IPS-18a (cell line): ENCODE measurements around the gene SMTNL2.
"Not testable (repeated sequence)": the region's sequence is repeated elsewhere in the genome, so short reads cannot be mapped to it uniquely, and the experiment has no call there.

ENCODE experiments used
- H3K27ac ChIP-seq: one replicate; pipeline ENCODE4 v1.5.1; 2013; ENCODE audit warnings: low read length
- H3K27me3 ChIP-seq: one replicate; pipeline ENCODE4 v1.6.1; 2013; ENCODE audit warnings: mild to moderate bottlenecking, low read length; ENCODE audit not compliant: control insufficient read depth, insufficient read depth
- H3K36me3 ChIP-seq: one replicate; pipeline ENCODE4 v1.6.1; 2013; ENCODE audit warnings: low read depth, low read length; ENCODE audit not compliant: control insufficient read depth
- H3K4me1 ChIP-seq: one replicate; pipeline ENCODE4 v1.6.1; 2013; ENCODE audit warnings: low read depth, low read length; ENCODE audit not compliant: control insufficient read depth
- H3K4me3 ChIP-seq: one replicate; pipeline ENCODE4 v1.5.1; 2013; ENCODE audit warnings: low read length
- H3K9ac ChIP-seq: one replicate; pipeline ENCODE4 v1.6.1; 2013; ENCODE audit warnings: mild to moderate bottlenecking, low read length, moderate library complexity
- H3K9me3 ChIP-seq: one replicate; pipeline ENCODE4 v1.6.1; 2013; ENCODE audit warnings: low read depth, low read length; ENCODE audit not compliant: control insufficient read depth

The SMTNL2 gene

GRCh38 chr17:4601326-4601725 lies 17.0 kb downstream of the SMTNL2 start:
- Histone ChIP-seq H3K4me1 (peaks cover 11% of the 10 kb centered on the region), H3K4me3 (no peak overlapping the region), H3K27me3 (no peaks in the 10 kb centered on the region), H3K36me3 (no peaks in the 10 kb centered on the region), H3K27ac (no peak overlapping the region), H3K9me3 (no peaks in the 10 kb centered on the region), H3K9ac (no peak overlapping the region)

GRCh38 chr17:4602041-4602440 lies 17.7 kb downstream of the SMTNL2 start:
- H3K36me3 ChIP-seq, result no peaks in the 10 kb centered on the region
- H3K27ac ChIP-seq, result no peak overlapping the region
- H3K4me3 ChIP-seq, result no peak overlapping the region
- no peaks in the 10 kb centered on the region for H3K9me3 ChIP-seq
- no peaks in the 10 kb centered on the region for H3K27me3 ChIP-seq
- H3K9ac ChIP-seq, result no peak overlapping the region
- H3K4me1 ChIP-seq, result peaks cover 11% of the 10 kb centered on the region

GRCh38 chr17:4604111-4604644 lies 19.8 kb downstream of the SMTNL2 start:
- Histone ChIP-seq H3K9me3 (no peaks in the 10 kb centered on the region), H3K9ac (no peak overlapping the region), H3K4me1 (peaks cover 16% of the 10 kb centered on the region), H3K27me3 (no peaks in the 10 kb centered on the region), H3K4me3 (no peak overlapping the region), H3K36me3 (no peaks in the 10 kb centered on the region), H3K27ac (no peak overlapping the region)

- not testable (repeated sequence) for H3K27me3 ChIP-seq, H3K9me3 ChIP-seq, H3K27ac ChIP-seq, H3K36me3 ChIP-seq, H3K4me3 ChIP-seq, H3K9ac ChIP-seq
- H3K4me1 ChIP-seq, result peaks cover 13% of the 10 kb centered on the region
Observed at GRCh38 chr17:4604736-4605135, 20.4 kb downstream of the SMTNL2 start.

- H3K9ac ChIP-seq, result no peak overlapping the region
- H3K27me3 ChIP-seq, result no peaks in the 10 kb centered on the region
- no peaks in the 10 kb centered on the region for H3K9me3 ChIP-seq
- no peak overlapping the region for H3K4me3 ChIP-seq
- no peaks in the 10 kb centered on the region for H3K36me3 ChIP-seq
- no peak overlapping the region for H3K27ac ChIP-seq
- peaks cover 7% of the 10 kb centered on the region for H3K4me1 ChIP-seq
Observed at GRCh38 chr17:4605826-4606225, 21.5 kb downstream of the SMTNL2 start.

- Histone ChIP-seq H3K4me3 (no peak overlapping the region), H3K4me1 (peaks cover 7% of the 10 kb centered on the region), H3K27ac (no peak overlapping the region)
Observed at GRCh38 chr17:4607261-4607741, 23.0 kb downstream of the SMTNL2 start.

GRCh38 chr17:4607773-4608187 lies 23.5 kb downstream of the SMTNL2 start:
- Histone ChIP-seq H3K4me3 (no peak overlapping the region), H3K9ac (no peak overlapping the region), H3K27ac (no peak overlapping the region), H3K36me3 (no peaks in the 10 kb centered on the region), H3K4me1 (peaks cover 7% of the 10 kb centered on the region), H3K9me3 (no peaks in the 10 kb centered on the region), H3K27me3 (no peaks in the 10 kb centered on the region)

More at GRCh38 chr17:4607261-4607741, 23.0 kb downstream of the SMTNL2 start:
- Histone ChIP-seq H3K9me3 (no peaks in the 10 kb centered on the region), H3K9ac (no peak overlapping the region), H3K27me3 (no peaks in the 10 kb centered on the region), H3K36me3 (no peaks in the 10 kb centered on the region)

GRCh38 chr17:4609761-4610160 lies 25.4 kb downstream of the SMTNL2 start:
- H3K9ac ChIP-seq, result no peak overlapping the region
- no peak overlapping the region for H3K27ac ChIP-seq
- no peaks in the 10 kb centered on the region for H3K36me3 ChIP-seq
- peaks cover 7% of the 10 kb centered on the region for H3K4me1 ChIP-seq
- H3K27me3 ChIP-seq, result no peaks in the 10 kb centered on the region
- no peaks in the 10 kb centered on the region for H3K9me3 ChIP-seq
- H3K4me3 ChIP-seq, result no peak overlapping the region

- H3K36me3 ChIP-seq, result no peaks in the 10 kb centered on the region
- H3K4me1 ChIP-seq, result peaks cover 7% of the 10 kb centered on the region
- no peaks in the 10 kb centered on the region for H3K27me3 ChIP-seq
- no peak overlapping the region for H3K4me3 ChIP-seq
- H3K9ac ChIP-seq, result no peak overlapping the region
- H3K27ac ChIP-seq, result no peak overlapping the region
- no peaks in the 10 kb centered on the region for H3K9me3 ChIP-seq
Observed at GRCh38 chr17:4610162-4610561, 25.8 kb downstream of the SMTNL2 start.

- H3K4me1 ChIP-seq, result peaks cover 7% of the 10 kb centered on the region
- H3K36me3 ChIP-seq, result no peaks in the 10 kb centered on the region
- no peak overlapping the region for H3K9ac ChIP-seq
- H3K9me3 ChIP-seq, result no peaks in the 10 kb centered on the region
- no peaks in the 10 kb centered on the region for H3K27me3 ChIP-seq
- no peak overlapping the region for H3K27ac ChIP-seq
- no peak overlapping the region for H3K4me3 ChIP-seq
Observed at GRCh38 chr17:4610656-4611055, 26.3 kb downstream of the SMTNL2 start.

GRCh38 chr17:4616476-4616875 lies 32.1 kb downstream of the SMTNL2 start:
- no peaks in the 10 kb centered on the region for H3K36me3 ChIP-seq
- H3K9ac ChIP-seq, result no peak overlapping the region
- H3K4me3 ChIP-seq, result no peak overlapping the region
- H3K27ac ChIP-seq, result no peak overlapping the region
- no peaks in the 10 kb centered on the region for H3K27me3 ChIP-seq
- H3K9me3 ChIP-seq, result no peaks in the 10 kb centered on the region
- H3K4me1 ChIP-seq, result peaks cover 7% of the 10 kb centered on the region

- Histone ChIP-seq H3K9ac (no peak overlapping the region), H3K27me3 (no peaks in the 10 kb centered on the region), H3K36me3 (no peaks in the 10 kb centered on the region), H3K9me3 (no peaks in the 10 kb centered on the region), H3K4me3 (no peak overlapping the region), H3K27ac (no peak overlapping the region), H3K4me1 (peaks cover 7% of the 10 kb centered on the region)
Observed at GRCh38 chr17:4617090-4617489, 32.8 kb downstream of the SMTNL2 start.
